Endothelial cell of umbilical vein (primary cell): ENCODE results near the gene NR5A2. TPM values are rescaled to one million over a fixed set of nuclear protein-coding genes. Genes with fewer than 3 reads are reported as not detected.

Experiments
- BruUV-seq: library from RNA; stranded (reverse); fragments of 400-500 nt; replicated peaks from 2 replicates; lab custom pipeline; 2021; lab: Mats Ljungman, UMichigan
- CTCF ChIA-PET: fragments of 300-600, 350-600 bp; sonication (Branson Sonifier 250); formaldehyde crosslinking; loops from one replicate; lab custom pipeline; 2021; ENCODE audit warnings: antibody characterized with exemption, inconsistent platforms; lab: Charles Lee
- POLR2A ChIA-PET: fragments of 300-600, 350-600 bp; sonication (Branson Sonifier 250); formaldehyde crosslinking; loops from one replicate; lab custom pipeline; 2021; ENCODE audit warnings: antibody characterized with exemption, inconsistent platforms; lab: Charles Lee
- DNase-seq: peaks from one replicate; pipeline ENCODE4 v3.0.0-alpha.2; 2011; ENCODE audit warnings: low read depth, low spot score
- FAIRE-seq: peaks from 2 replicates; lab custom pipeline; 2011; peaks lifted over from hg19 to GRCh38; lab: Jason Lieb, UNC
- H2AFZ ChIP-seq: 2 replicates; pipeline ENCODE4 v1.6.0; 2012; ENCODE audit warnings: low read depth, low read length, control low read depth, inconsistent platforms
- H3K27ac ChIP-seq: 2 replicates; pipeline ENCODE4 v1.5.1; 2011; ENCODE audit warnings: low read depth, mild to moderate bottlenecking, control low read depth, low read length, moderate library complexity; ENCODE audit not compliant: insufficient read depth
- H3K27me3 ChIP-seq, 2 experiments: 2 replicates each; pipeline versions ENCODE4 v1.6.0 to v1.6.1; 2011; ENCODE audit warnings: low read length in 2 of 2, mixed read lengths in 1 of 2; ENCODE audit not compliant: control insufficient read depth in 2 of 2, insufficient read depth in 2 of 2
- H3K36me3 ChIP-seq, 2 experiments: 2 replicates in 1 of 2; 3 replicates in 1 of 2; pipeline ENCODE4 v1.5.1; 2011; ENCODE audit warnings: low read length in 2 of 2, mild to moderate bottlenecking in 1 of 2, moderate library complexity in 1 of 2; ENCODE audit not compliant: control insufficient read depth in 2 of 2, insufficient read depth in 2 of 2; ENCODE audit errors: extremely low read depth in 1 of 2
- H3K4me1 ChIP-seq: 3 replicates; pipeline ENCODE4 v1.5.1; 2011; ENCODE audit warnings: mild to moderate bottlenecking, low read length; ENCODE audit not compliant: control insufficient read depth, insufficient read depth; ENCODE audit errors: extremely low read depth
- H3K4me2 ChIP-seq: 2 replicates; pipeline ENCODE4 v1.6.1; 2011; ENCODE audit warnings: low read length, control low read depth, mixed read lengths; ENCODE audit not compliant: insufficient read depth
- H3K4me3 ChIP-seq, 3 experiments: fragments of 200-600 bp in 1 of 3; sonication (generic), shearing (Covaris generic) in 1 of 3; replicated peaks in 1 of 3; 2 replicates each; pipeline ENCODE4 v1.5.1; 2011 to 2016; ENCODE audit warnings: control low read depth in 3 of 3, low read length in 3 of 3, mild to moderate bottlenecking in 2 of 3, inconsistent platforms in 1 of 3, low read depth in 1 of 3, moderate library complexity in 1 of 3; ENCODE audit not compliant: insufficient read depth in 1 of 3
- H3K79me2 ChIP-seq: 2 replicates; pipeline ENCODE4 v1.6.0; 2012; ENCODE audit warnings: low read length, inconsistent platforms; ENCODE audit not compliant: control insufficient read depth, insufficient read depth
- H3K9ac ChIP-seq: replicated peaks from 2 replicates; pipeline ENCODE3; 2011; ENCODE audit warnings: low read length, control low read depth; ENCODE audit not compliant: insufficient read depth; ENCODE audit errors: extremely low read depth
- H3K9me1 ChIP-seq: replicated peaks from 3 replicates; pipeline ENCODE4 v1.6.0; 2011; ENCODE audit warnings: mild to moderate bottlenecking, low read length; ENCODE audit not compliant: control insufficient read depth, insufficient read depth; ENCODE audit errors: extremely low read depth
- H3K9me3 ChIP-seq: replicated peaks from 2 replicates; pipeline ENCODE4 v1.5.1; 2012; ENCODE audit warnings: low read length, inconsistent platforms; ENCODE audit not compliant: control insufficient read depth, insufficient read depth
- H4K20me1 ChIP-seq: replicated peaks from 2 replicates; pipeline ENCODE3; 2011; ENCODE audit warnings: mild to moderate bottlenecking, low read length; ENCODE audit not compliant: control insufficient read depth, insufficient read depth; ENCODE audit errors: extremely low read depth
- CTCF ChIP-seq, 2 donors: IDR thresholded peaks; 1 replicate in 1 of 2; 2 replicates in 1 of 2; pipeline ENCODE4 v1.5.1; 2011; ENCODE audit warnings: low read length in 2 of 2, mild to moderate bottlenecking in 2 of 2, moderate library complexity in 2 of 2, control low read depth in 1 of 2, inconsistent platforms in 1 of 2, low read depth in 1 of 2; ENCODE audit not compliant: insufficient read depth in 1 of 2; ENCODE audit errors: extremely low read depth in 1 of 2
- EZH2 ChIP-seq: IDR thresholded peaks from 2 replicates; pipeline ENCODE4 v1.6.1; 2012; ENCODE audit warnings: borderline replicate concordance, low read depth, mild to moderate bottlenecking, moderate library complexity, low read length, inconsistent platforms; ENCODE audit not compliant: severe bottlenecking
- GATA2 ChIP-seq: IDR thresholded peaks from 2 replicates; pipeline ENCODE4 v1.7.0; 2011; ENCODE audit warnings: low read depth, mild to moderate bottlenecking, moderate library complexity, mixed read lengths, low read length; ENCODE audit not compliant: insufficient read length, insufficient read depth
- MAX ChIP-seq: IDR thresholded peaks from 2 replicates; pipeline ENCODE4 v1.6.1; 2011; ENCODE audit not compliant: insufficient read depth, insufficient read length
- dilution Hi-C: fragments of 300-500 bp; cut with MboI; formaldehyde crosslinking; loops from one replicate; pipeline ENCODE4 v1.15.0; 2019; ENCODE audit warnings: low sequenced_read_pairs; ENCODE audit not compliant: extremely low pct_ligation_motif_present
- intact Hi-C: fragments of 100-400 bp; cut with micrococcal nuclease; formaldehyde crosslinking; loops from one replicate; pipeline ENCODE4 v1.10.0; 2022
- polyA plus RNA-seq, 4 experiments: library from polyadenylated mRNA; depleted of rRNA in 3 of 4; stranded (reverse) in 3 of 4; unstranded in 1 of 4; fragments of >200 nt; gene quantifications; 2 replicates each; pipeline versions ENCODE4 v1.2.1 to v1.2.3, GENCODE V29; 2011 to 2012; ENCODE audit warnings: missing spikeins in 1 of 4
- total RNA-seq: library from RNA; stranded (reverse); gene quantifications from 2 replicates; pipeline ENCODE4 v1.2.3, GENCODE V29; 2021

Gene NR5A2
- total and polyA plus RNA-seq, 2 donors (not counting 3 experiments of a cell fraction or from before 2014, with no cell fraction given), result 3.4 to 12.1 TPM

GRCh38 chr1:200042119-200042551 lies 14.6 kb downstream of the NR5A2 start:
- Histone ChIP-seq H3K4me1 (peaks cover 16% of the 10 kb centered on the region), H3K9me1 (no peaks in the 10 kb centered on the region), H3K27me3 (peaks cover 1 to 85% of the 10 kb centered on the region in 2 experiments), H3K79me2 (no peaks in the 10 kb centered on the region), H3K36me3 (no peaks in the 10 kb centered on the region), H3K9me3 (no peaks in the 10 kb centered on the region), H3K9ac (no peak overlapping the region), H3K27ac (no peak overlapping the region), H4K20me1 (no peaks in the 10 kb centered on the region), H3K4me2 (peak overlapping the region; percentile 83), H3K4me3 (peak overlapping the region in 2 of 3 experiments; percentile 59 to 66), H2AFZ (no peak overlapping the region)
- POLR2A ChIA-PET, result no interaction called here
- intact Hi-C loops, result loop anchor here (2.0 to 10.0 kb wide), 3 partner anchors 183 to 235 kb away; no protein-coding TSS in a partner anchor
- dilution Hi-C loops, result no loop called here
- CTCF ChIA-PET, result interaction anchor here (2.1 to 4.0 kb wide), 3 partner anchors 14 to 357 kb away, joined by 5 to 17 read pairs (median 16); no protein-coding TSS in a partner anchor
- DNase-seq (no peak), FAIRE-seq (no peak)
- TF ChIP-seq EZH2 (peak; percentile 10), GATA2 (no peak)
- BruUV-seq, result no TSS peak

- H3K79me2 ChIP-seq, result no peaks in the 10 kb centered on the region
- BruUV-seq, result no TSS peak
- peak overlapping the region; percentile 83 for H3K4me2 ChIP-seq
- peaks cover 16% of the 10 kb centered on the region for H3K4me1 ChIP-seq
- H4K20me1 ChIP-seq, result no peaks in the 10 kb centered on the region
- CTCF ChIA-PET, result interaction anchor here (2.1 to 3.4 kb wide), 2 partner anchors 14 to 358 kb away, joined by 5 to 16 read pairs; no protein-coding TSS in a partner anchor
- H3K27ac ChIP-seq, result no peak overlapping the region
- peak overlapping the region; percentile 14 for H2AFZ ChIP-seq
- POLR2A ChIA-PET, result no interaction called here
- peaks cover 0 to 79% of the 10 kb centered on the region in 2 experiments for H3K27me3 ChIP-seq
- intact Hi-C loops (loop anchor here (2.0 to 10.0 kb wide), 3 partner anchors 184 to 235 kb away; no protein-coding TSS in a partner anchor), dilution Hi-C loops (no loop called here)
- H3K36me3 ChIP-seq, result no peaks in the 10 kb centered on the region
- peak overlapping the region; percentile 39 for H3K9ac ChIP-seq
- FAIRE-seq, result peak; percentile 58
- no peaks in the 10 kb centered on the region for H3K9me3 ChIP-seq
- TF ChIP-seq CTCF (IDR thresholded peaks at IDR 0.05; ENCODE audit: extremely low read depth in 1 of 2, insufficient read depth in 1 of 2, low read depth in 1 of 2, low read length in 2 of 2) (no peak), MAX (no peak), EZH2 (peak; percentile 70)
- peak; percentile 64 for DNase-seq
- H3K4me3 ChIP-seq, result peak overlapping the region; percentile 10 to 66 (median 59)
- H3K9me1 ChIP-seq, result no peaks in the 10 kb centered on the region
Observed at GRCh38 chr1:200042552-200043335, 15.2 kb downstream of the NR5A2 start.
